Measurements from ENCODE around the gene SLC22A15. TPM values are rescaled to one million over a fixed set of nuclear protein-coding genes. Genes with fewer than 3 reads are reported as not detected.

Gene SLC22A15
- polyA plus RNA-seq, 3 donors = 3.2 to 33.4 (median 4.5) TPM

DNA sequence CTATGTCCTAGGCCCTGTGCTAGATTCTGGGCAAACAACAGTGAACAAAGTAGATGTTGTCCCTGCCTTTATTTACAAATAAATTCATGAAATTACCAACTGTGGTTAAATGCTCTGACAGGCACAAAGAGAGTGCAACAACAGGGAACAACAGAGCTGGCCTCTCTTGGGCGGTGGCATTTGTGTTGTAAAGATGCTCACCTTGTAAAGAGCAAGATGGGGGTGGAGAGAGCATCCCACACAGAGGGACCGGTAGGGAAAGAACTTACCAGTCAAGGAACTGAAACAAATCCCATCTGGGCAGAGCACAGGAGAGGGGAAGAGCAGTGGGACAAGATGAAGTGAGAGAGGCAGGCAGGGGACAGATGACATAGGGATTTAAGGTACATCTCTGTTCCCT is 21.6 kb upstream of the SLC22A15 start:
- Histone ChIP-seq H3K4me2 (replicated peaks; ENCODE audit: extremely low read depth, low read length, poor library complexity, severe bottlenecking) (no peak overlapping the region), H3K4me1 (ENCODE audit: control insufficient read depth in 1 of 2, insufficient read depth in 2 of 2, low read length in 2 of 2) (peaks cover 9 to 11% of the 10 kb centered on the region in 2 donors), H3K4me3 (replicated peaks in 1 of 3; ENCODE audit: low read depth in 2 of 3, low read length in 3 of 3) (no peak overlapping the region), H3K9me3 (replicated peaks in 1 of 2; ENCODE audit: control insufficient read depth in 1 of 2, insufficient read depth in 1 of 2, low read length in 2 of 2) (no peaks in the 10 kb centered on the region), H3K27ac (ENCODE audit: low read depth in 1 of 2, low read length in 2 of 2) (no peak overlapping the region), H3K27me3 (ENCODE audit: control insufficient read depth in 2 of 2, insufficient read depth in 2 of 2, low read length in 2 of 2) (no peaks in the 10 kb centered on the region), H3K9ac (ENCODE audit: insufficient read depth, low read length, poor library complexity, severe bottlenecking) (no peak overlapping the region), H2AFZ (ENCODE audit: insufficient read depth, low read depth, low read length, poor library complexity, severe bottlenecking) (no peak overlapping the region), H4K20me1 (ENCODE audit: insufficient read depth, low read length) (no peaks in the 10 kb centered on the region), H3K79me2 (ENCODE audit: insufficient read depth, low read length) (no peaks in the 10 kb centered on the region), H3K36me3 (replicated peaks in 1 of 2; ENCODE audit: control insufficient read depth in 1 of 2, insufficient read depth in 2 of 2, low read length in 2 of 2) (no peaks in the 10 kb centered on the region)
- TF ChIP-seq, protein P1, sequence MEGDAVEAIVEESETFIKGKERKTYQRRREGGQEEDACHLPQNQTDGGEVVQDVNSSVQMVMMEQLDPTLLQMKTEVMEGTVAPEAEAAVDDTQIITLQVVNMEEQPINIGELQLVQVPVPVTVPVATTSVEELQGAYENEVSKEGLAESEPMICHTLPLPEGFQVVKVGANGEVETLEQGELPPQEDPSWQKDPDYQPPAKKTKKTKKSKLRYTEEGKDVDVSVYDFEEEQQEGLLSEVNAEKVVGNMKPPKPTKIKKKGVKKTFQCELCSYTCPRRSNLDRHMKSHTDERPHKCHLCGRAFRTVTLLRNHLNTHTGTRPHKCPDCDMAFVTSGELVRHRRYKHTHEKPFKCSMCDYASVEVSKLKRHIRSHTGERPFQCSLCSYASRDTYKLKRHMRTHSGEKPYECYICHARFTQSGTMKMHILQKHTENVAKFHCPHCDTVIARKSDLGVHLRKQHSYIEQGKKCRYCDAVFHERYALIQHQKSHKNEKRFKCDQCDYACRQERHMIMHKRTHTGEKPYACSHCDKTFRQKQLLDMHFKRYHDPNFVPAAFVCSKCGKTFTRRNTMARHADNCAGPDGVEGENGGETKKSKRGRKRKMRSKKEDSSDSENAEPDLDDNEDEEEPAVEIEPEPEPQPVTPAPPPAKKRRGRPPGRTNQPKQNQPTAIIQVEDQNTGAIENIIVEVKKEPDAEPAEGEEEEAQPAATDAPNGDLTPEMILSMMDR (IDR thresholded peaks at IDR 0.05) = no peak
- peaks cover 0 to 2% of the 10 kb centered on the region in 2 donors for H3K36me3 Mint-ChIP-seq
- peaks cover 0 to 2% (median 0%) of the 10 kb centered on the region in 3 donors for H3K27me3 Mint-ChIP-seq (ENCODE audit: low read depth in 3 of 3)
- DNase-seq = no peak
- H3K27ac Mint-ChIP-seq = no peak overlapping the region
- intact Hi-C loops (cut with micrococcal nuclease) = no loop called here
- H3K9me3 Mint-ChIP-seq = peaks cover 0 to 4% (median 0%) of the 10 kb centered on the region in 7 donors
- WGBS (ENCODE audit: insufficient coverage) = 80% methylated on average over 2 of the region's 2 CpGs
- H3K4me3 Mint-ChIP-seq = no peak overlapping the region
- peaks cover 9% of the 10 kb centered on the region for H3K4me1 Mint-ChIP-seq

DNA sequence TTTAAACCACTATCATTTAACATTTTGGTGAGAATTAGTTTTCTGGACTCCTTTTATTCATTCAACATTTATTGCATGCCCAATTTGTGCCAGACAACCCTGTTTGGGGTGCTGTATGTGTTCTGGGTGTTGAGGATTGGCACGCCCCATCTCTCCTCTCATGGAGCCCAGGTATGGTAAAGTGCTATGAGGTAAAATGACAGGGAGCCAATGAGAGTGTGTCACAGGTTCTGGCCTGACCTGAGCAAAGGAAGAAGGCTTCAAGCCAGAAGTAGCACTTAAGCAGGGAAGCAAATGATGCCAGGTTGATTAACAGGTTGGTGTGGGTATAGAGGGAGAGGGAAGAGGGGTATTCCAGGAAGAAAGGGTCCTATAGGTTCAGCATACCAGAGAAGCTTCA is 21.1 kb upstream of the SLC22A15 start:
- Histone ChIP-seq H2AFZ (ENCODE audit: insufficient read depth, low read depth, low read length, poor library complexity, severe bottlenecking) (no peak overlapping the region), H3K4me3 (replicated peaks in 1 of 3; ENCODE audit: low read depth in 2 of 3, low read length in 3 of 3) (no peak overlapping the region), H3K27me3 (ENCODE audit: control insufficient read depth in 2 of 2, insufficient read depth in 2 of 2, low read length in 2 of 2) (no peaks in the 10 kb centered on the region), H3K4me2 (replicated peaks; ENCODE audit: extremely low read depth, low read length, poor library complexity, severe bottlenecking) (no peak overlapping the region), H3K79me2 (ENCODE audit: insufficient read depth, low read length) (no peaks in the 10 kb centered on the region), H4K20me1 (ENCODE audit: insufficient read depth, low read length) (no peaks in the 10 kb centered on the region), H3K36me3 (replicated peaks in 1 of 2; ENCODE audit: control insufficient read depth in 1 of 2, insufficient read depth in 2 of 2, low read length in 2 of 2) (no peaks in the 10 kb centered on the region), H3K9me3 (replicated peaks in 1 of 2; ENCODE audit: control insufficient read depth in 1 of 2, insufficient read depth in 1 of 2, low read length in 2 of 2) (no peaks in the 10 kb centered on the region), H3K4me1 (ENCODE audit: control insufficient read depth in 1 of 2, insufficient read depth in 2 of 2, low read length in 2 of 2) (peaks cover 9 to 11% of the 10 kb centered on the region in 2 donors), H3K9ac (ENCODE audit: insufficient read depth, low read length, poor library complexity, severe bottlenecking) (no peak overlapping the region), H3K27ac (ENCODE audit: low read depth in 1 of 2, low read length in 2 of 2) (no peak overlapping the region)
- peaks cover 0 to 2% (median 0%) of the 10 kb centered on the region in 3 donors for H3K27me3 Mint-ChIP-seq (ENCODE audit: low read depth in 3 of 3)
- H3K36me3 Mint-ChIP-seq = peaks cover 0 to 2% of the 10 kb centered on the region in 2 donors
- DNase-seq = no peak
- H3K27ac Mint-ChIP-seq = no peak overlapping the region
- H3K4me3 Mint-ChIP-seq = no peak overlapping the region
- 100% methylated on average over 1 of the region's 1 CpG for WGBS (ENCODE audit: insufficient coverage)
- H3K9me3 Mint-ChIP-seq = peaks cover 0 to 4% (median 0%) of the 10 kb centered on the region in 7 donors
- TF ChIP-seq, protein P1 (IDR thresholded peaks at IDR 0.05) = no peak
- intact Hi-C loops (cut with micrococcal nuclease) = no loop called here
- H3K4me1 Mint-ChIP-seq = peaks cover 9% of the 10 kb centered on the region
